NCI-H774 (cell line): Measurements from ENCODE around the gene CHAF1B.
A peak's percentile ranks its signal among the peaks of the same experiment; 100 is the strongest.

Source experiments
- DNase-seq: peaks from one replicate; lab custom pipeline; 2025; lab: John Stamatoyannopoulos, UW

The CHAF1B gene

DNA sequence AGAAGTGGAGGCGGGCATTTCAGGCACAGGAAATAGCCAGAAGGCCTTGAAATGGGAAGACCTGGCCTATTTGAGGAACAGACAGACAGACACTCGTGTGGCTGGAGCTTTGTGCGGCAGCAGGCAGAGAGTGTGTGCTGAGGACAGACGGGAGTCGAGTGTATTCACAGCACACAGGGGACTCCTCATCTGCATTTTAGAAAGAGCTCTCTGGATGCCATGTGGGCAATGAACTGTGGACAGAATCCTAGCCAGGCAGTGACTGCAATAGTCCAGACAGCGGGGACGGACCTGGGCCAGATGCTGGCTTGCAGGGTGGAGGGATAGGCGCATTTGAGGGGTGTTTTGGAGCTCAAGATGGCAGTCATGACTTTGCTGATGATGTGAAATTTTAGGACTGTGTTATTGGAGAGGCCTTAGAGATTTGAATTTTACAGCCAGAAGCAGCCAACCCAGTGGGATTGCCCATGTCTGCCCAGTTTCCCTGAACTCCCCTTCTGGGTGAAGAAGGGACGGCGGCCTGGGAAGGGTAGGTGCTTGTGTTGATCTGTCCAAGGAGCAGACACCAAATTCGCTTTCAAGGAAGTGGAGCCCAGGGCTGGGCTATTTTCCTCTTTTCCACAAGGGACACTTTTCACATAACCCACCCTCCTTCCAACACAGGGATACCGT lies 43.7 kb downstream of the CHAF1B start:
- no peak for DNase-seq

DNA sequence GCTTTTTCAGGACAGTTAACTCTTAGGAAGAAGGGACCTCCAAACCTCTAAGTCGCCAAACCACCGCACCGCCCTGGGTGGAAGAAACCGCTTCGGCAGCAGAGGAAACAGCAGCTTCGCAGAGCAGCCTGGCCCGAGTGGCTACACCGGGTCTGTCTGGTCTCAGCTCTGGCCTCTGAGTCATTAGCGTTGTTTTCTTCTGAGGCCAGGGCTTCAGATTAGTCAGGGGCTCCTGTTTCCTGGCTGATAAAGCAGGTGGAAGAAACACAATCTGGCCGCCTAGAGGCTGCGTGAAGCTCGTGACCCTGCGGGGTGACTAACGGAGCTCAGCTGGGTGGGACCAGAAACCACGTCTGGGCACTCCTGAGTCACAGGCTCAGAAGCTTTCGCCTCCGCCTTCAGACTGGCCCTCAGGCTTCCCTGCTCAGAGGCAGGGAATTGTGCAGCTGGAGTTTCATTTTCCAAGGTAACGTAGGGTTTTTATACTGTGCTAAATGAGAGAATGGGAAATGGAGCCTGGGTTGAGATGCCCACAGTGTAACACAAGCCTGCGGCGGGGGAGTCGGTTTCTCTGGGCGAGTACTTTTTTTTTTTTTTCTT lies 44.9 kb downstream of the CHAF1B start:
- no peak for DNase-seq

DNA sequence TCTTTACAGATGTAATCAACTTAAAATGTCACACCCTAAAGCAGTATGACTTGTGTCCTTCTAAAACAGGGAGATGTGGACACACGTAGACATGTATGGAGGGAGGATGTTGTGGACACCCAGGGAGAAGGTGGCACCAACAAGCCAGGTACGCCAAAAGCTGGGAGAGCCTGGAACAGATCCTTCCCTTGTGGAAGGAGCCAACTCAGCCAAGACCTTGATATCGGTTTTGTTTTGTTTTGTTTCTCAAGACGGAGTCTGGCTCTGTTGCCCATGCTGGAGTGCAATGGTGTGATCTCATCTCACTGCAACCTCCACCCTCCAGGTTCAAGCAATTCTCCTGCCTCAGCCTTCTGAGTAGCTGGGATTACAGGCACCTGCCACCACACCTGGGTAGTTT lies 45.6 kb downstream of the CHAF1B start:
- DNase-seq = no peak

DNA sequence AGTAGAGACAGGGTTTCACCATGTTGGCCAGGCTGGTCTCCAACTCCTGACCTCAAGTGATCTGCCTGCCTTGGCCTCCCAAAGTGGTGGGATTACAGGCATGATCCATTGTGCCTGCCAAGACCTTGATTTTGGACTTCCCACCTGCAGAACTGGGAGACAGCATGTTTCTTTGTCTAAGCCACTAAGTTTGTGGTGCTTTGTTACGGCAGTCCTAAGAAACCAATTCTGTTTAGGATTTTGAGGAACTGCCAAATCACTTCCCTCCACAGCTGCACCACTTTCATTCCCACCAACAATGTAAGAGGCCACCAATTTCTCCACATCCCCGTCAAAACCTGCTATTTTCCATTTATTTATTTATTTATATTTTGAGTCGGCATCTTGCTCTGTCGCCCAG lies 46.1 kb downstream of the CHAF1B start:
- DNase-seq = no peak

DNA sequence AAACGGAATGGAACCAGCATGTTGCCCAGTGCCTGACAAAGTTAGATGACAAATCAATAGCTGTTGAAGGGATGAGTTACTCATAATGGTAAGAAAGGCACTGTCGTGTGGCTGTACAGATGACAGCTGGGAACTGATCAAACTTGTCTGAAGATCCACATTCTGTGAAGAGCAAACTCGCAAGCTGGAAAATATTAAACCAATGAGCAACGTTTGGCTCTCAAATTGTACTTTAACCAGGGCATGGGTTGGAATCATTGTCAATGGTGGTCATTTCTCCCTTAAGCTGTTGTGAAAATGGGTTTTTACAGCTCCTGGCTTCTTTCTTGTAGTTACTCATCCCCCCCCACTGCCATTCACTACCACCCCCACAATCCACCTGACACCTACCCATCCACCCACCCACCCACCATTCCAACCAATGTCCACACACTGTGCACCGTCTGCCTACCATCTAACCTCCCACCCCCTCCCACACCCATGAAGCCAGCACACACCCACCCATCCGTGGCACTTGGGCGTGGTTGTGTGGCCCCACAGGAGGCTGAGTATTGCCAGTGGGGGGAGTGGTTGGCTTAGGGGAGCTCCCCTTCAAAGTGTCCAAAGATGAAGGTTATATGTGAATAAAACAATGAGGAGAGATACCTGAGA lies 48.0 kb downstream of the CHAF1B start:
- no peak for DNase-seq

DNA sequence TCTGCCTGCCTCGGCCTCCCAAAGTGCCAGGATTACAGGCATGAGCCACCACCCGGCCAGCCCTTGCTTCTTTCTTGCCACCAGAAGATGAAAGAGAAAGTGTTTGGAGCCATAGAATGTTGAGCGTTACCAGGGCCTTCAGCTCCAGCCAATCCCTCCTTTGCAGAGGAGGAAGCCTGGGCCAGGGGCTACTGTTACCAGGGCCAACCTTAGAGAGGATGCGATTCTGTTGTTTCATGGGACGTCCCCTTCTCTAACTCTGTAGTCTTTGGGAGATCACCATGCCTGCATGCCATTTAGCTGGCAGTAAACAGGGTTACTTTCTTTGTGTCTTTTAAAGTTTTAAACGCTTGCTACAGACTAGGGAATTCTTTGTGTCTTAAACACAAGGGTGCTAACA lies 49.0 kb downstream of the CHAF1B start:
- no peak for DNase-seq

DNA sequence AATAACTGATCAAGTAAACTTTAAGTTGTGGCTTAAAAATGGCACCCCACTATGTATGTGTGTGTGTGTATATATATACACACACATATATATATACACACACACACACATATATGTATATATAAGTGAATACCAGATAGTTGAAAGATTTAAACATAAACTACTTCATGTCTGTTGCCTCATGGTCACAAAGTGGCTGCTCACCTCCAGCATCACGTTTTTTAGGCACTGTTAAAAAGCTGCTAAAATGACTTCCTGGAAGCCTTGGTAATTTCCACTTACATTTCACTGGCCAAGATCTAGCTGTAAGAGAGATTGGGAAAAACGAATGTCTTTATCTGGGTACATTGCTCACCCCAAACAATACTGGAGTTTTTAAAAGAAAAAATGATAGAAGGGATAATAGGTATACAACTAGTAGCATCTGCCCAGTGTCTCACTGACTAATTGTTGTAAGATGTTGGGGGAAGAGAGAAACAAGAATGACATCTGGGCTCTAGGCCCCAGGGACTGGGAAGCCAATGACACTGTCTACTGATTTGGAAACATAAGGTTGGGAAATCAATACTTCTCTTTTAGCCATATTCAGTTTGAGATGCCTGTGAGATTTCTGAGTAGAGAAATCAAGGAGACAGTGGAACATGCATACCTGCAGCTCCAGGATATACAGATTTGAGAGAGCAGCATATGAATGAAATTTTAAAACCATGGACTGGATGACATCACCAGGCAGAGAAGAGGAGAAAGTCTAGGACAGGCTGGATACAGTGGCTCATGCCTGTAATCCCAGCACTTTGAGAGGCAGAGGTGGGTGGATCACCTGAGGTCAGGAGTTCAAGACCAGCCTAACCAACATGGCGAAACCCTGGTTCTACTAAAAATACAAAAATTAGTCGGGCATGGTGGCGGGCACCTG lies 51.9 kb downstream of the CHAF1B start:
- no peak for DNase-seq

DNA sequence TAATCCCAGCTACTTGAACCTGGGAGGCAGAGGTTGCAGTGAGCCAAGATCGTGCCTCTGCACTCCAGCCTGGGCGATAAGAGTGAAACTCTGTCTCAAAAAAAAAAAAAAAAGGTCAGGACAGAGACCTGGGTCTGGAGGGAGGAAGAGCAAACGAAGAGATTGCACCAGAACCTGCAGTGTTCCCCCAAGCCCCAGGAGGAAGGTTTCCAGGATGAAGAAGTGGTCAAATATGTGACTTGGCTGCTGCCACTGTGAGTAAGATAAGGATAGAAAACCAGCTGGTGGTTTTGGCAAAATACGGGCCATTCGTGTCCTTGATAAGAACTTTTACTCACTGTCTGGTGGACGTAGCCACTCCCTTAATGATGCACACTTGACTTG lies 52.5 kb downstream of the CHAF1B start:
- no peak for DNase-seq

DNA sequence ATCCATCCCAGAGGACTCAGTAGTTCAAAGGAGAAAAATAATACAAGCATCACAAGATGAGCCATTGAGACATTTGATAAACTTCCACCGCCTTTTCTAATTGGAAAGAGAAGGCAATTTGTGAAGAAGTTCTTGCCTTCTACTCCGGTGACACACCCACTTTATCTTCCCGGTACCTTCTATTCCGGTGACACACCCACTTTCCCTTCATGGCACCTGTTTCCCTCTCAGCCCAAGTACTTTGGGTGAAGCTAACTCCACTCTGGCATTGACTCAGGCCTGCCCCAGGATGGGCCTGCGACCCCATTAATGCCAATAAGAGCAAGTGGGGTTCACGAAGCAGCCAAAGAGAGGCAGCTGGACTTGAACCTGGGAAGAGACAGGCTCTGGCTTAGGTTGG lies 56.5 kb downstream of the CHAF1B start:
- DNase-seq = no peak

DNA sequence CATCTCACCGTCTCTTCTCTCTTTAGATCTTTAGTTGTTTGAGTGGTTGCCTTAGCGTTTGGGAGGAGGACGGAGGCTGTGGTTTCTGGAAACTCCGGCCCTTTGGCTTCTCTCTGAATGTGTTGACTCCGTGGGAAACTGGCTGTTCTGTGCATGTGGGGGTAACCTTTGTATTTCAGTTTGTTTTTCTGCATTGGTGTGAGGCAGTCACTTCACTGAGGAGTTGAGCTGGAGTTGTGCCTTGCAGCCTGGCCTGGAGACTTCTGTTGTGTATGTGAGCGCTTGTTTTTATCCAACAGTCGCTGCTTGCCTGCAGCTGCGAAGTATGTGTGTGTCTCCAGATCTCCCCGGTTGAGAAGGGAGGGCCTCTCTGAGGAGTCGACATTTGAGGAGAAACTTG lies 61.1 kb downstream of the CHAF1B start:
- DNase-seq = no peak

DNA sequence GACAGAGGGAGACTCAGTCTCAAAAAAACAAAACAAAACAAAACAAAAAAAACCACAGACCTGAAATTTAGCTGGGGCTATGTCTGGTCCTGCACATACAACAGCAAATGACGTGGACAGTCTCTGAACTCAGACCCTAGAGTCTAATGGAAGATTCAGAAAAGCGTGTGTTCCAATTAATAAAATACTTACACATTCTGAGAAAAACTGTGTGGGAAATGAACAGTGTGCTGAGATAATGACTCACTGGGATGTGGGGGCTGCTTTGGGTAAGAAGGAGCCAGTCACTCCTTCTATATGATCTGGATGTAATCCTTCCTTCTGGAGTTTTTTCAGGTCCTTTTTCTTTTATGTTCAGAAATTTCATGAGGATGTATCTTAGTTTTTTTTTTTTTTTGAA lies 65.3 kb downstream of the CHAF1B start:
- DNase-seq = no peak

DNA sequence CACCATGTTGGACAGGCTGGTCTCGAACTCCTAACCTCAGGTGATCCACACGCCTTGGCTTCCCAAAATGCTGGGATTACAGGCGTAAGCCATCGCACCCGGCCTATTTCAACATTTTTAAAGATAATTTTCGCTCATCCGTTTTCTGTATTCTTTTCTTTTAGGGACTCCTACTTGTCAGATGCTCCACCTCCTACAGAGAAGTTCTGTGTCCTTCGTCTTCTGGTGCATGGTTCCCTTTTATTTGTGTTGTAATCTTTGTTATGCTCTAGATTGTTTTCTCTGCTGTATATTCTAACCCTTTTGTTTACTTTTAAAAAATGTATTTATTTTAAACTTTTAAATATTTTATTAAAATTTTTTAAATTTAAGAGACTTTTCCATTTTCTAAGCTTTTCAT lies 66.3 kb downstream of the CHAF1B start:
- no peak for DNase-seq

DNA sequence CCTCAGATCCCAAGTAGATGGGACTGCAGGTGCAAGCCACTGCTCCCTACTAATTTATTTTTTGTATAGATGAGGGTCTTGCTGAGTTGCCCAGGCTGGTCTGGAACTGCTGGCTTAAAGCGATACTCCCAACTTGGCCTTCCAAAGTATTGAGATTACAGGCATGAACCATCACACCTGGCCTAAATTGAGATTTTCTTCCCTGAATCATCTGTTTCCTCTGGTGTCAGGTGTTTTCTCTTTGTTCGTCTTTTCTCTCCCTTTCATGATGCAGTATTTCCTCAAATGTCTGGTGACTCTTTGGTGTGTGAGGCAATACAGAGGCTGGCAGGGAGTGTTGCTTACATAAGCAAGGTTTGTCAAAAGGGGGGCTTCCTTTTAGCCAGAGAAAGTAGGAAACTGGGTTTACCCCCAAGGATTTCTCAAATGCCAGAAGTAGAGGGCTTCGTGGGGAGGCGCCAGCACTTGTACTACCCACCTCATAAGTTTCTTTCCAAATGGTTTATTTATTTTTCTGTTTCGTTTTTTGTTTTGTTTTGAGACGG lies 67.2 kb downstream of the CHAF1B start:
- DNase-seq = no peak

DNA sequence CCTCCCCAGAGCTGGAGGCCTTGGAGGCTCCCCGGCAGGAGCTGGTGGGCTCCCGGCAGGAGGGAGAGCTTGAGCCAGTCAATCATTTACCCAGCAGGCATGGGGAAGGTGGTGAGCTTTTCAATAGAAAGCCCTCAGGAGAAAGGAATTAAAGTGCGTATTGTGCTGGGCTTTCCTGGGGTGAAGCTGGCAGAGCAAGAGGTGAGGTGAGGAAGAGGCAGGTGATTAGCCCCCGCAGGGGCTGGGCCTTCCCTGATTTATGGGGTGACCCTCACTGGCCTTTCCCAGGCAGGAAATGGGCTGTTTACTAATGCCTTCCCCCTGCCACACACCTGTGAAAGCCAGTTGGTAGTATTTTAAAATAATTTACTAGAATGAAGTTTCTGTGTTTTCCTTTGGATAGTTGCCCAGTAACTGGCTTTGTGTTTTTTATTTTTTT lies 68.9 kb downstream of the CHAF1B start:
- DNase-seq = peak; percentile 29

DNA sequence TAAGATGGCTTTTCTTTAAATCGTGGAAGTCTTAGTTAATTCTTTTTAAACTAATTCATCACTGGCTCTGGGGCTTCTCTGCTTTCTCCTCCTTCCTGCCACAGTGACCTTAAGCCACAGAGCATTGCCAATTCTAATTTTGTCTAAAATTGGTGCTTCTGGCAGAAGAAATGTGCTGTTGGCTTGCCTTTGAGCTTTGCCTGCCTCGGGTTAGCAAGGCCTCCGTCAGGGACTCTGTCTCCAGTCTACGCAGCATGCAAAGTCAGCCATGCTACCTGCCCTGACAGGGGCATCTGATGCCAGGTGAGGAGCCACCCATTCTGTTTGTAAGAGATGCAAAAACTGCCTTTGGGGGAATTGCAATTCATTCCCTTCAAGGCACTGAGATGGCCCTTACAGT lies 69.5 kb downstream of the CHAF1B start:
- no peak for DNase-seq

DNA sequence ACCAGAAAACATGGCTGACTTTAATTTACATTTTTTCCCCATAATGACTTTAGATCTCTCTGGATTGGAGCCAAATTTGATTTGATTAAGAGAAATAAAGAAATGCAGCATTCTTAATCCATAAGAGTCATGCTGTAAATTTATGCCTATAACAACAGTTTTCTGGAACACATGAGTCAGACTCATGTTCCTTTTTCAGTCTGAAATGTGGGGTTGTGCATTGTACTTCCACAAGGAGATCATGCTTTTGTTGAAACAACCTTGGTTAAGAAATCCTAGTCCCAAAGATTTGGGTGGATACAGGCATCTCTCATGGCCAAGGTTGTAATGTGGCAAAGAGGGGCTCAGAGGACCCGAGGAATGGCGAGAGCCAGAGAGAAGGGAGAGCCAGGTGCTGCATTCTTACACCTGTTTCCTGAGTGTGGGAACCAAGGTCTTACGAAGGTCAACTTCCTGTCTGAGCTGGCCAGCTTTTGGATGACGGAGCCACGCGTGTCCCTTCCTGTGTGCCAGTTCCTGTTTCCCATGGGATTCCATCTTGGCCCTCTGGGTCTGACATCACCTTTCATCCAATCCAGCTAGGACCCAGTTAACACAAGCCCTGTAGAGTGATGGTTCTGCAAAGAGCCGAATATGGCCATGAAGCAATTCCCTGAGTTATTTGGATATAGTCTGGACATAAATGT lies 71.7 kb downstream of the CHAF1B start:
- DNase-seq = no peak

DNA sequence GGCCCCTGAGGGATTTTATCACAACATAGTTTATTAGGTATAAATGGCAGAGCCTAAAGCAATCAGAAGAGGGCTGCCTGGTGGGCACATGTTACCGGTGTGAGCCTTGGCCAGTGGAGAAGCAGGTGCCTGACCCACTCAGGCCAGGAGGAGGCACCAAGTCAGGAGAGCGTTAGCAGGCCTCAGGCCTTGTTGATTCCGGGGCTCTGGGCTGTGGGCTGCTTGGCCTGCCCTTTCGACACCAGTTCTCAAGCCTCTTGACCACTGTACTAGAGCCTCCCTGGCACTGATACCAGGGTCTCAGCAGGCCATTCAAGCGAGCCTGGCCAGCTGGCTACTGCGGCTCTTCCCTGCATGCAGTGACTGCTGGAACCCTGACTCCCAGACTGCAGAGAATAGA lies 73.9 kb downstream of the CHAF1B start:
- DNase-seq = no peak

DNA sequence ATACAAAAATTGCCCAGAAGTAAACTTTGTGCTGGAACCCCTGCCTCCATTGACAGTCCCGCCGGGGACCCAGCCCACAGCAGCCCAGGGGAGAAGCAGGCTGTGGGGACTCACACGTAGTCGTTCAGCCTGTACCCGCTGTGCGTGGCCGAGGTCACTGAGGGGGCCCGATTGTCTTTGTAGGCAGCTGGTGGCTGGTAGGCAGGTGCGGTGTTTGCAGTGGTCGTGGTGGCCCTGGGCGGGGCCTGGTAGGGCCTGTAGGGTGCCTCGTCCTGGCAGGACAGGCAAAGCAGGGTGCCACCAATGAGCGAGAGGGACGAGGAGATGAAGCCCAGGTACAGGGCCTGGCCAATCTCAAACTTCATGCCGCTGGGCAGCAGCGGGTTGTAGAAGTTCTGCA lies 75.7 kb downstream of the CHAF1B start:
- DNase-seq = no peak

DNA sequence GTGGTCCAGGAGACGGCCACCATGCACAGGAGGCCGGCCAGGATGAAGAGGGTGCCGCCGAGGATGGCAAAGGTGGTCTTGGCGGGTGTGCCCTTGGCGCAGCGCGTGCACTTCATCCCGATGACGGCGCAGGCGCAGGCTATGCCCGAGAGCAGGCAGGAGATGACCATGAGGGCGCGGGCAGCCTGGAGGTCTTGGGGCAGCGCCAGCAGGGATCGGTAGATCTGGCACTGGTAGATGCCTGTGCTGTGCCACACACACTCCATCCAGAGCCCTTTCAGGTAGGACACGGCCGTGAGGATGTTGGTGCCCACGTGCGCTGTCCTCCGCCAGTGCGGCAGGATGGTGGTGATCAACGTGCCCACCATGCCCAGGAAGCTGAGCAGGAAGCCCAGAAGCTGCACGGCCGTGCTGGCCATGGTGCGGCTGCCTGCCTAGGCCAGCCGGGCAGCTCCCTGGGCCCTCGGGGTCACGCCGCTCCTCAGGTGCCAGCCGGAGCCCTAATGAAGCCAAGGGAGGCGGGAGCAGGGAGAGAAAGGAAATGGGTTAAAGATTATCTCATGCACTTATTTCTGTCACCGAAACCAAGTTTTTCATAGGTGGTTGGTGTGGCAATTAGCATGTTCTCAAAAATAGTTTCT lies 76.2 kb downstream of the CHAF1B start:
- no peak for DNase-seq

DNA sequence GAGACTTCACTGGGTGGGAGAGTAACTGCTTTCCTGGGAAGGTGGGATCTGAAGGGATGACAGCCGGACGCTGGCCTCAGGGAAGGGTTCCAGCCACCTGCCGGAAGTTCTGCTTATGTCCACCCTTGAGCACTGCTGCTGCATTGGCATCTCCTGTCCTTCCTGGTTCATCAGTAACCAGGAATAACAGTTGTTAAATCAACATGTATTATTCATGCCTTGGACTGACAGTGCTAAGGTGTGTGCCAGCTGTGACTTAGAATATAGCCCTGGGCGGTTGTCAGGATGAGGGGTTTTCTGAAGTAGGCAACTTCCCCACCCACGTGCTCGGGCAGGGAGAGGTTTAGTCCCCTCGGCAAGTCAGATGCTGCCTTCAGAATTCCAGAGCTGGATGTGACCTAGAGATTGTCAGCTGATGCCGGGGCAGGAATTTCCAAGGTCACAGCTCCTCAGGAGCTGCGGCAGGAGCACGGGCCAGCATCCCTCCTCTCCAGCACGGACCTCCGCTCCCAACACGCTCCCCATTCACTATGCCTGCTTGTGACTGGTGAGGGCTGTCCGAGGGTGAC lies 76.8 kb downstream of the CHAF1B start:
- DNase-seq = no peak

DNA sequence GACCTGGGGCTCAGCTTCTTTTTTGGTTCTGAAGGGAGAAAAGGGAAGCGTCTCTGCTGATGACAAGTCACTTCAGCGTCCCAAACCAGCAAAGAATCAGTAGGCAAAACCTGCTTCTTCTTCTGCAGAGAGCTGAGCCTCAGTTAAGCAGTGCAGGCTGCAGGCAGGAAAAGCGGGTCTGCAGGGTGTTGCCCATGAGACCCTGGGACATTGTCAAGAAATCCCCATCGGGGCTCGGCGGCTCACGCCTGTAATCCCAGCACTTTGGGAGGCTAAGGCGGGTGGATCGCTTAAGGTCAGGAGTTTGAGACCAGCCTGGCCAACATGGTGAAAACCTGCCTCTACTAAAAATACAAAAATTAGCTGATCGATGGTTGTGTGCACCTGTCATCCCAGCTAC lies 78.0 kb downstream of the CHAF1B start:
- DNase-seq = no peak
